C1 segment of cervical spinal cord (tissue), 14 donors: ENCODE measurements around the gene IL18.
"Not testable (repeated sequence)": the region's sequence is repeated elsewhere in the genome, so short reads cannot be mapped to it uniquely, and the experiment has no call there.

Experiments used
- DNase-seq, 14 donors: peaks; one replicate each; lab custom pipeline; 2025; lab: John Stamatoyannopoulos, UW

IL18 gene

DNA sequence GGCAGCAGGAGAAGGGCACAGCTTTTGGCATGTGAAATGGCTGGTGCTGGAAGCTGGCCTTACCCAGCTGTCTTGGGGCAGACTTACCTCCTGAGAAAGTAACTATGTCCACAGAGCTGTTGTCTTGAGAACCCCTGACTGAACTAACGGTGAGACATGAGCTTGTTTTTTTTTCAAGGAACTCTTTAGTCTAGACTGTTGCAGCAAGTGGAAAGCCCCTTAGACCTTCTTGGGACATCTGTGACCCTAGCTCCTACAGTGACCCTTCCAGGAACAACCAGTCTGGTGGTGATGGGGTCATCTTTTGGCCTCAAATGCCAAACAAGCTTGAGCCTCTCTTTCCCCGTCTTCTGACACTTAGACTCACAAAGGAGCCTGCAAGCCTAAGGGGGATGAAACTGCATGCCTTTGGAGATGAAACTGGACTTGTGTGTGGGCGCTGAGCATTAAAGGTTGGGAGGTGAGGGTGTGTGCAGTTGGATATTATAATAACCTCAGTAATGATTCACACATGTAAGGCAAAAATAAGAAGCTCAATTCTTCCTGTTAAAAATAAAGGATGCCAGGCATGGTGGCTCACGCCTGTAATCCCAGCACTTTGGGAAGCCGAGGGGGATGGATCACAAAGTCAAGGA is 41.8 kb downstream of the IL18 start:
- DNase-seq: no peak

DNA sequence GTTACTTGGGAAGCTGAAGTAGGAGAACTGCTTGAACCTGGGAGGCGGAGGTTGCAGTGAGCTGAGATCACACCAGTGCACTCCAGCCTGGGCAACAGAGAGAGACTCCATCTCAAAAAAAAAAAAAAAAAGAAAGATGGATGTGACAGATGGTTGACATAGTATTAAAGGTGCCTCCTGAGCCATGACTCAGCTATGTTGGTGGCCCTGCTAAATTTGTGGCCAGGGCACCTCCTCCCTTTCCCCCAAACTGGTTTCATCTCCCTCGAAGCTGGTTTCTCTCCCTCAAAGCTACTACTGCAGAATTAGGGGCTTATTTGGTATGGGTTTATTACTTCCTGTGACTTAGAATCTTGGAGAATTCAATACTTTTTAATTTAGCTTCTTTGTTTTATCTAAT is 45.7 kb downstream of the IL18 start:
- no peak for DNase-seq

DNA sequence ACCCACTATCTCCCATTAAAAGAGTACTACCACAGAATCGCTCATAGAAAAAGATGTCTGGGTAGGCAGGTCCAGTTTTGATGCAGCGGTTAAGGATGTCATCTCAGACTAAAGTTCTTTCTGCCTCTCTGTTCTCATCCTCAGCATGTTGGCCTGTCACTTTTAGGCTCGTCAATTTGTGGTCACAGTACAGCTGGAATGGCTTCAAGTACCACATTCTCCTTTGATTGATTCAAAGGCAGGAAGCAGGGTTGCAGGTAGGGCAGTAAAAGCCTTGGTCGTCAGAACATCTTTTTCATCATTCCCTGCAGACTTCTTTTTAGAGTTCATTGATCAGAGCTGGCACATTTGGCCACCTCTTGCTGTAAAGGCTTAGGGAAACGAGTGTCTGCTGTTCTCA is 48.5 kb downstream of the IL18 start:
- DNase-seq: no peak

DNA sequence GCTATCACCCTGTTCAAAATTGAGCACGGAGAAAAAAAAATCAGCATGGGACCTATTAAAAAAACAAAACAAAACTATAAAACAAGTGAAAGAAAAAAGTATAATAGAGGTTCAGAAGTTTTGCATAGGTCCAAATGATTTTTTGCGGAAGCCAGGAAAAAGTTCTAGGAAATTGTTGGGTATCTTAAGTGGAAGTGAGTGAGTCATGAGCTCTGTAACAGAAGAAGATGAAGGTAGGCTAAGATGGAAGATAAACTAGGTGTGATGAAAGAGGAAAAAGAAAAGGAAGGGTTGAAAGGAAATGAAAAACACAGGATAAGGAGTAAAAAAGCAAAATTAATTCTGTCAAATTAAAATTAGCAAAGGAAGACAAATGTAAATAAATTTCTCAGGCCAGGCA is 49.4 kb downstream of the IL18 start:
- DNase-seq: no peak

- peak in 2 of 14 donors; percentile 2 to 3 for DNase-seq
These were observed 50.1 kb downstream of the IL18 start for GRCh38 chr11:112113539-112114457.

- no peak for DNase-seq
These were observed 57.8 kb downstream of the IL18 start for GRCh38 chr11:112106070-112106469.

DNA sequence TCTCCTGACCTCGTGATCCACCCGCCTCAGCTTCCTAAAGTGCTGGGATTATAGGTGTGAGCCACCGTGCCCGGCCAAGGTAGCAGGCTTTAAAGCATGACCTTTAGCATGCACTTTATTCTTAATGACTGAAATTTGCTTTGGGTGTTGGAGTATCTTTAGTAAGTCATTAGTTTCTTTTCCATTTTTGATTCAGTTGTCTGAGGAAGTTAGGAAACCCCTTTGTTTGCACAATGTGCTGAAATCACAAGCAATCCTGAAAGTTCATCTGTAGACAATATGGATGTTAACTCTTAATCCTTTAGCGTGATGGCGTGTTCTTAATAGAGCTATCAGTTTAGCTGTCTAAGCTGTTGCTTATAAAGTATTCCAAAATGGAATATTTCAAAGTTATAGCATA is 60.4 kb downstream of the IL18 start:
- no peak for DNase-seq

DNA sequence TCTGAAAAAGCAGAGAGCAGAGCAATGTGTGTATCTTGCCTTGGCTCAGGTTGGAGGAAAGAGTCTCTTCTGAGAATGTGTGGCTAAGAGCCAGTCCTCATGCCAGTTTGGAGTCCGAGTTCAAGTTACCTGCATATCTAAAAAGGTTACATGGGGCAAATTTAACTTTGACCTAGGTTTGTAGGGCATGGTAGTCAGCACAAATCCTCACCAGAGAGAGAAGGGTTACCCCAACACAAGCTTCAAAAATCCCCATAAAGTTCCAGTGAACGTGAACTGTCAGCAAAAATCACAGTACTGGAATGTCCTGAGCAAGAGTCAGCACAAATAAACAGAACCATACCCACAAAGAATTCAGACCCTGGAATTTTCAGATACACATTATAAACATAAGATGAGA is 63.4 kb downstream of the IL18 start:
- no peak for DNase-seq

DNA sequence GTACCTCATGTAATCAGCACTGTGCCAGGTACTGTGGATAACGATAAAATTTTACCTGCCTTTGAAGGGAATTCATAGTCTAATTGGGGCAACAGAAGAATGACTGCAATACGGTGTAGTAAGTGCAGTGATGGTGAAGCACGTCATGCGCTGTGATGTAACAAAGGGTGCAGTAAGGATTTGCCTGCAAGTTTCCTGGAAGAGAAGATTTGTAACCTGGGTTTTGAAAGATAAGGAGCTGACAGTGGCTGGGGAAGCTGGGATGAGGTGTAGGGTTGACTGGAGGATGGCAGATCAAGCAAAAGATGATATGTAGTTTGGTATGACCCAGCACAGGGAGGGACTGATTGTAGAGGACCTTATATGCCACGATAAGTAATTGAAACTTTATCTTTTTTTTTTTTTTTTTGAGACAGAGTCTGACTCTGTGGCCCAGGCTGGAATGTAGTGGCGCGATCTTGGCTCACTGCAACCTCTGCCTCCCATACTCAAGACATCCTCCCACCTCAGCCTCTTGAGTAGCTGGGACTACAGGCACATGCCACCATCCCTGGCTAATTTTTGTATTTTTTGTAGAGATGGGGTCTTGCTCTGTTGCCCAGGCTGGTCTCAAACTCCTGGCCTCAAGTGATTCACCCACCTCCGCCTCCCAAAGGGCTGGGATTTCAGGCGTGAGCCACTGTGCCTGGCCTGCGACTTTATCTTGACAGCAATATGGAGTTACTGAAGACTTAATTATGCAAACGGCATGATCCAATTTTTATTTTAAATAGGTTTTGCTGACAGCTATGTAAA is 66.0 kb downstream of the IL18 start:
- DNase-seq: no peak

DNA sequence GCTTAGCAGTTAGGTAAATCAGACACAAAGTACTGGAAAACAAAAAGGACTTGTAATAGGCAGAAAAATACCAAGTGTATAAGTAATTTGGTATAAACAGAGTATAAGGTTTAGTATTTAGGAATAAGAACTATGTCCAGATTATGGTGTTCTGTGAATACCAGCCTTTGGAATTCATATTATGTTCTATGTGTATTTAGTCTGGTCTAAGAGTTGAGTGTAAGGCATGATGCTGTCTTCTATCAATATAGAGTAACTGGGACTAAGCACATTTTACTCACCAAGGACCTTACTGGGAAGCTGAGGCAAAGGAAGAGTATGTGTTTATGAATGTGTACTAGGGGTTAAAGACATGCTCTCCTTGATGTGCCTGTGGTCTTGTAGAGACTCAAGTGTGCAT is 67.7 kb downstream of the IL18 start:
- DNase-seq: no peak

DNA sequence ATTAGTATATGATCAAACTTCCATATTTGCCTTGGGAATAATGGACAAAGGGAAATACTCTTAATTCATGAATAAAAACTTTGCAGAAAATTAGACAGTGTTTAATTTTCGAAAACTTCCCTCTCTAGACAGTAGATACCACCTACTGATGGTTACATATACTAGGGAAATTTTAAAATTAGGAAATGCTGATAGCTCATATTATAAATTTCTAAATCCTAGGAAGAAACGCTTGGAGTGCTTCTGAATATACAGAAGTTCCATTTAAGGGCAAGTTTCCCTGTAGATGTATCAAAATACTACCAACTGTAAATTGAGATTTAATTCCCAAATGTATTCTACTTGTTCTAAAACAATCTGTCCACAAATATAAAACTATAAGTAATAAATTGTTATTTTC is 68.6 kb downstream of the IL18 start:
- not testable (repeated sequence) for DNase-seq
